Calu3 (cell line): ENCODE measurements around the gene ELAVL2. TPM values are rescaled to one million over a fixed set of nuclear protein-coding genes. Genes with fewer than 3 reads are reported as not detected.

Experiments
- BruUV-seq: library from RNA; stranded (reverse); fragments of 400-500 nt; replicated peaks from 2 replicates; lab custom pipeline; 2021; lab: Mats Ljungman, UMichigan
- CTCF ChIA-PET: fragments of 300-600 bp; sonication (Branson Sonifier 250); formaldehyde crosslinking; loops from one replicate; lab custom pipeline; 2022; ENCODE audit warnings: antibody characterized with exemption; lab: Charles Lee
- DNase-seq: peaks from one replicate; pipeline ENCODE4 v3.0.0; 2022
- H3K27ac Mint-ChIP-seq: one replicate; pipeline ENCODE4 v1.8.0; 2022; ENCODE audit warnings: mixed read lengths; ENCODE audit not compliant: unreplicated experiment
- H3K27me3 Mint-ChIP-seq: one replicate; pipeline ENCODE4 v1.8.0; 2022; ENCODE audit warnings: mixed read lengths; ENCODE audit not compliant: unreplicated experiment
- H3K36me3 Mint-ChIP-seq: one replicate; pipeline ENCODE4 v1.8.0; 2022; ENCODE audit warnings: mild to moderate bottlenecking, moderate library complexity, mixed read lengths; ENCODE audit not compliant: insufficient read depth, unreplicated experiment
- H3K4me1 Mint-ChIP-seq: one replicate; pipeline ENCODE4 v1.8.0; 2022; ENCODE audit warnings: mild to moderate bottlenecking, low read depth, mixed read lengths; ENCODE audit not compliant: unreplicated experiment
- H3K4me3 Mint-ChIP-seq: one replicate; pipeline ENCODE4 v1.8.0; 2022; ENCODE audit warnings: mild to moderate bottlenecking, low read depth, moderate library complexity, mixed read lengths; ENCODE audit not compliant: unreplicated experiment
- H3K9me3 Mint-ChIP-seq: one replicate; pipeline ENCODE4 v1.8.0; 2022; ENCODE audit warnings: low read depth, mixed read lengths; ENCODE audit not compliant: unreplicated experiment
- intact Hi-C: fragments of 100-400 bp; cut with micrococcal nuclease; formaldehyde crosslinking; loops from one replicate; pipeline ENCODE4 v1.10.0; 2022; ENCODE audit not compliant: unreplicated experiment
- total RNA-seq: library from RNA; stranded (reverse); gene quantifications from 2 replicates; pipeline ENCODE4 v1.2.3, GENCODE V29; 2022
- TF ChIP-seq, protein P1 (sequence below): fragments of 200-600 bp; IDR thresholded peaks from one replicate; pipeline ENCODE4 v1.8.0; 2022; ENCODE audit warnings: antibody characterized with exemption; ENCODE audit not compliant: unreplicated experiment

ELAVL2 gene
- total RNA-seq, 1 experiment from 2014 or later: not detected

DNA sequence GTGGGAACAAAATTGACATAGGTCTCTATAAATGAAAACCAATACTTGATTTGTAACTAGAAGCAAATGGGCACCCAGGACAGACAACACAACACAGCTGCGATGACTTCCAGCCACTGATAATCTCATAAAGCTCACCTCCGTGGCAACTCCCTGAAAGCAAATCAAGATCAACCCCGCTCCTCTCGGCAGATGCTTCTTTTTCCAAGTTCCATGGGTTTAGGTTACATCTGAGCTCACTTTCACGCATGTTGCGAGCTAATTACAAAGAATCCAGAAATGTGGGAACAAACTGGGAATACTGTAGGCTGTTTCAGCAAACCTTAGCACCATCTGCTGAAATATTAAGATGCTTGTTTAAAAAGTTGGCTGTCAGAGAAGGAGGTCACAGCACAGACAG is 153.9 kb downstream of the ELAVL2 start:
- H3K27ac Mint-ChIP-seq: no peak overlapping the region
- BruUV-seq: no TSS peak
- intact Hi-C loops: no loop called here
- no peak overlapping the region for H3K4me3 Mint-ChIP-seq
- no peak for DNase-seq
- no peaks in the 10 kb centered on the region for H3K36me3 Mint-ChIP-seq
- no peaks in the 10 kb centered on the region for H3K27me3 Mint-ChIP-seq
- CTCF ChIA-PET: no interaction called here
- peaks cover 6% of the 10 kb centered on the region for H3K9me3 Mint-ChIP-seq
- TF ChIP-seq, protein P1, sequence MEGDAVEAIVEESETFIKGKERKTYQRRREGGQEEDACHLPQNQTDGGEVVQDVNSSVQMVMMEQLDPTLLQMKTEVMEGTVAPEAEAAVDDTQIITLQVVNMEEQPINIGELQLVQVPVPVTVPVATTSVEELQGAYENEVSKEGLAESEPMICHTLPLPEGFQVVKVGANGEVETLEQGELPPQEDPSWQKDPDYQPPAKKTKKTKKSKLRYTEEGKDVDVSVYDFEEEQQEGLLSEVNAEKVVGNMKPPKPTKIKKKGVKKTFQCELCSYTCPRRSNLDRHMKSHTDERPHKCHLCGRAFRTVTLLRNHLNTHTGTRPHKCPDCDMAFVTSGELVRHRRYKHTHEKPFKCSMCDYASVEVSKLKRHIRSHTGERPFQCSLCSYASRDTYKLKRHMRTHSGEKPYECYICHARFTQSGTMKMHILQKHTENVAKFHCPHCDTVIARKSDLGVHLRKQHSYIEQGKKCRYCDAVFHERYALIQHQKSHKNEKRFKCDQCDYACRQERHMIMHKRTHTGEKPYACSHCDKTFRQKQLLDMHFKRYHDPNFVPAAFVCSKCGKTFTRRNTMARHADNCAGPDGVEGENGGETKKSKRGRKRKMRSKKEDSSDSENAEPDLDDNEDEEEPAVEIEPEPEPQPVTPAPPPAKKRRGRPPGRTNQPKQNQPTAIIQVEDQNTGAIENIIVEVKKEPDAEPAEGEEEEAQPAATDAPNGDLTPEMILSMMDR: no peak
- no peaks in the 10 kb centered on the region for H3K4me1 Mint-ChIP-seq

DNA sequence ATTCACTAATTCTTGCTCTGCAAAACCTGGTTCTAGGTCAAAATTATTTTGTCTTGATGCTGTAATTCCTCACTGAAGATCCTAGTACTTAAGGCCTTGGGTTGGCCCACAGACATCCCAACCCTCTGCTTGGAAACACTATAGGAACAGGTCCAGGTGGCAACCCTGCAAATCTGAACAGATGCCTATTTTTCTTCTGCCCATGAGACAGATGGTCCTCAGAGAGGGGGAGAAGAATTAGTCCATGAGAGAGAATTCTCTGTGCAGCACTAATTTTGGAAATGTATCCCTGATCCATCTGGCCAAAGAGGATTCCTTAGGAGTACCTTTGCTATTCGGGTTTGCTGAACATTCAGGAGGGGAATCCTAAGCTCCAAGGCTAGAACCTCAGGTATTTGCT is 156.3 kb downstream of the ELAVL2 start:
- peaks cover 6% of the 10 kb centered on the region for H3K9me3 Mint-ChIP-seq
- BruUV-seq: no TSS peak
- TF ChIP-seq, protein P1: no peak
- H3K36me3 Mint-ChIP-seq: no peaks in the 10 kb centered on the region
- no peak for DNase-seq
- H3K27me3 Mint-ChIP-seq: no peaks in the 10 kb centered on the region
- H3K27ac Mint-ChIP-seq: no peak overlapping the region
- CTCF ChIA-PET: interaction anchor here (0.6 kb wide), 1 partner anchor 30 kb away, joined by 7 read pairs; no protein-coding TSS in a partner anchor
- H3K4me3 Mint-ChIP-seq: no peak overlapping the region
- intact Hi-C loops: no loop called here
- H3K4me1 Mint-ChIP-seq: peaks cover 8% of the 10 kb centered on the region

DNA sequence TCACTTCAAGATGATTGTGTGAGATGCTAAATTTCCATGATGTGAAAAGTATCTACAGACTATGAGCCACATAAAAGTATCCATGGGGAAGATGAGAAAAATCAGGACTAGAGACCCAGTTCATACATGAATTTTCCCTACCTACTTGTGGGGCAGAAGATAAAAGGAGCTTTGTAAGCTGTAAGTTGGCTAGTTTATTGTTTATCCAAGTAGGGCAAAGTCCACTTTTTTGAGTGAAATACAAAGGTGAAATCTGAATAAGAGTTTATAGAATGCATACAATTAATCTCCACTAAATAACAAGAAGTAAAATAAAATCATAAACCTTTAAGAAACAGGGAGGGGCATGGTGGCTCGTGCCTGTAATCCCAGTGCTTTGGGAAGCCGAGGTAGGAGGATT is 160.4 kb downstream of the ELAVL2 start:
- no TSS peak for BruUV-seq
- peaks cover 8% of the 10 kb centered on the region for H3K4me1 Mint-ChIP-seq

GRCh38 chr9:23665051-23665450 is 161.0 kb downstream of the ELAVL2 start:
- no peak overlapping the region for H3K27ac Mint-ChIP-seq
- TF ChIP-seq, protein P1: no peak

More for the DNA sequence above, 160.4 kb downstream of the ELAVL2 start:
- no peak for DNase-seq
- no peak overlapping the region for H3K27ac Mint-ChIP-seq
- H3K27me3 Mint-ChIP-seq: peaks cover 4% of the 10 kb centered on the region
- H3K4me3 Mint-ChIP-seq: no peak overlapping the region
- intact Hi-C loops: no loop called here
- no peaks in the 10 kb centered on the region for H3K36me3 Mint-ChIP-seq
- TF ChIP-seq, protein P1: no peak
- H3K9me3 Mint-ChIP-seq: peaks cover 7% of the 10 kb centered on the region
- CTCF ChIA-PET: interaction anchor here (0.6 to 1.0 kb wide), 2 partner anchors 9 to 10 kb away, joined by 3 to 6 read pairs; no protein-coding TSS in a partner anchor

More at GRCh38 chr9:23665051-23665450, 161.0 kb downstream of the ELAVL2 start:
- intact Hi-C loops: no loop called here
- H3K9me3 Mint-ChIP-seq: peaks cover 10% of the 10 kb centered on the region
- CTCF ChIA-PET: interaction anchor here (1.0 kb wide), 1 partner anchor 9 kb away, joined by 3 read pairs; no protein-coding TSS in a partner anchor
- H3K27me3 Mint-ChIP-seq: peaks cover 10% of the 10 kb centered on the region
- H3K36me3 Mint-ChIP-seq: no peaks in the 10 kb centered on the region
- no peak overlapping the region for H3K4me3 Mint-ChIP-seq
- no peak for DNase-seq
- no TSS peak for BruUV-seq
- H3K4me1 Mint-ChIP-seq: peaks cover 8% of the 10 kb centered on the region
